DOHH2 (cell line): Measurements from ENCODE around the gene GRAP.

Experiments used
- H3F3A ChIP-seq: fragments of 200-600 bp; sonication (generic), shearing (Covaris generic); 2 replicates; pipeline ENCODE4 v1.6.0; 2016; ENCODE audit warnings: antibody characterized with exemption, mild to moderate bottlenecking; ENCODE audit not compliant: control insufficient read depth, insufficient read depth
- H3K27ac ChIP-seq: fragments of 200-600 bp; sonication (generic); 2 replicates; pipeline ENCODE4 v1.5.1; 2014; ENCODE audit warnings: low read depth, mild to moderate bottlenecking, low read length, moderate library complexity
- H3K27me3 ChIP-seq: fragments of 200-600 bp; sonication (generic); 2 replicates; pipeline ENCODE4 v1.6.1; 2014; ENCODE audit warnings: mild to moderate bottlenecking, low read length, mixed read lengths; ENCODE audit not compliant: control insufficient read depth
- H3K36me3 ChIP-seq: fragments of 200-600 bp; sonication (generic); 2 replicates; pipeline ENCODE4 v1.6.1; 2014; ENCODE audit warnings: mild to moderate bottlenecking, low read length, moderate library complexity, mixed read lengths; ENCODE audit not compliant: control insufficient read depth
- H3K4me1 ChIP-seq: fragments of 200-600 bp; sonication (generic); 2 replicates; pipeline ENCODE4 v1.6.1; 2014; ENCODE audit warnings: mild to moderate bottlenecking, low read length, mixed read lengths; ENCODE audit not compliant: control insufficient read depth
- H3K4me2 ChIP-seq: fragments of 200-600 bp; sonication (generic); 2 replicates; pipeline ENCODE4 v1.6.0; 2014; ENCODE audit warnings: mild to moderate bottlenecking, low read length, moderate library complexity
- H3K4me3 ChIP-seq: fragments of 200-600 bp; sonication (generic); 2 replicates; pipeline ENCODE4 v1.5.1; 2014; ENCODE audit warnings: mild to moderate bottlenecking, low read length, mixed read lengths
- H3K79me2 ChIP-seq: fragments of 200-600 bp; sonication (generic); 2 replicates; pipeline ENCODE4 v1.6.1; 2014; ENCODE audit warnings: mild to moderate bottlenecking, low read length, mixed read lengths; ENCODE audit not compliant: control insufficient read depth
- H3K9me2 ChIP-seq: fragments of 200-600 bp; sonication (generic); replicated peaks from 2 replicates; pipeline ENCODE4 v1.6.1; 2014; ENCODE audit warnings: mild to moderate bottlenecking, low read length, mixed read lengths; ENCODE audit not compliant: control insufficient read depth
- H3K9me3 ChIP-seq: fragments of 200-600 bp; sonication (generic); 2 replicates; pipeline ENCODE4 v1.6.1; 2014; ENCODE audit warnings: antibody characterized with exemption, low read length, mixed read lengths; ENCODE audit not compliant: control insufficient read depth, insufficient read depth
- H4K20me1 ChIP-seq: fragments of 200-600 bp; sonication (generic); 2 replicates; pipeline ENCODE4 v1.6.0; 2014; ENCODE audit warnings: low read depth, mild to moderate bottlenecking, antibody characterized with exemption, low read length, moderate library complexity; ENCODE audit not compliant: control insufficient read depth, insufficient read depth
- EZH2phosphoT487 ChIP-seq: fragments of 200-600 bp; sonication (generic); IDR thresholded peaks from 2 replicates; pipeline ENCODE4 v1.6.1; 2017; ENCODE audit warnings: borderline replicate concordance, mild to moderate bottlenecking, antibody characterized with exemption, low read length, moderate library complexity, mixed read lengths
- TF ChIP-seq, protein P1 (sequence below): fragments of 200-600 bp; sonication (generic); IDR thresholded peaks from one replicate; pipeline ENCODE4 v1.5.1; 2014; ENCODE audit warnings: antibody characterized with exemption, mild to moderate bottlenecking, low read depth, low read length; ENCODE audit not compliant: poor library complexity, severe bottlenecking

Gene GRAP

DNA sequence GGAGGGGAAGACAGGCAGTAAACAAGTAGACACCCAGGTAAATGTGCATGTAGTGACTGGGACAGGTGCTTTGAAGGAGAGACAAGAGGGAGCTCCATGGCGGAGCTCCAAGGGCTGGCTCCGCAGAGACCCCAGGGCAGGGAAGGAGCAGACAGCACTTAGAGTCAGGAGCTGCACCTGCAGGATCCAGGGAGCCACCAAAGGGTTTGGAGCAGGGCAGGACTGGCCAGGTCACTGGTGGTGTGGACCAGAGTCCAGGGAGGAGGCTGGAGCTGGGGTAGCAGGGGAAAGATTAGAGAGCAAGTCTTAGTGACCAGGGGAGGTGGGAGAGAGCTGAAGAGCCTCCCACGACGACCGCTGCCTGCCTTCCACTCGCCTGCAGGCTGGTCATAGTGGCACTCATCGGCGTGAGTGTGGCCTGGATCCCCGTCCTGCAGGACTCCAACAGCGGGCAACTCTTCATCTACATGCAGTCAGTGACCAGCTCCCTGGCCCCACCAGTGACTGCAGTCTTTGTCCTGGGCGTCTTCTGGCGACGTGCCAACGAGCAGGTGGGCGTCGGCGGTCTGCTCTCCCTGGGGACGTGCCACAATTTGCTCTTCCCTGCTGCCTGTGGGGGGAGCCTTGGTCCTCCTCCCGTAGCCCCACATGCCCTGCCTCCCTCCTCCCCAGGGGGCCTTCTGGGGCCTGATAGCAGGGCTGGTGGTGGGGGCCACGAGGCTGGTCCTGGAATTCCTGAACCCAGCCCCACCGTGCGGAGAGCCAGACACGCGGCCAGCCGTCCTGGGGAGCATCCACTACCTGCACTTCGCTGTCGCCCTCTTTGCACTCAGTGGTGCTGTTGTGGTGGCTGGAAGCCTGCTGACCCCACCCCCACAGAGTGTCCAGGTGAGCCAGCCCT, 27.5 kb downstream of the GRAP start:
- H3K4me3 ChIP-seq: no peak overlapping the region
- H4K20me1 ChIP-seq: peaks cover 5% of the 10 kb centered on the region; the same call in 1 of the 2 replicates
- peaks cover 18% of the 10 kb centered on the region for H3K4me1 ChIP-seq
- H3K79me2 ChIP-seq: no peaks in the 10 kb centered on the region
- peaks cover 37% of the 10 kb centered on the region for H3K36me3 ChIP-seq
- H3F3A ChIP-seq: peaks cover 15% of the 10 kb centered on the region; the same call in 1 of the 2 replicates
- H3K4me2 ChIP-seq: peak overlapping the region; percentile 20; the same call in 1 of the 2 replicates
- H3K27me3 ChIP-seq: peaks cover 3% of the 10 kb centered on the region; the same call in 1 of the 2 replicates
- H3K9me2 ChIP-seq: no peaks in the 10 kb centered on the region
- no peak overlapping the region for H3K27ac ChIP-seq
- no peaks in the 10 kb centered on the region for H3K9me3 ChIP-seq
- TF ChIP-seq, protein P1, sequence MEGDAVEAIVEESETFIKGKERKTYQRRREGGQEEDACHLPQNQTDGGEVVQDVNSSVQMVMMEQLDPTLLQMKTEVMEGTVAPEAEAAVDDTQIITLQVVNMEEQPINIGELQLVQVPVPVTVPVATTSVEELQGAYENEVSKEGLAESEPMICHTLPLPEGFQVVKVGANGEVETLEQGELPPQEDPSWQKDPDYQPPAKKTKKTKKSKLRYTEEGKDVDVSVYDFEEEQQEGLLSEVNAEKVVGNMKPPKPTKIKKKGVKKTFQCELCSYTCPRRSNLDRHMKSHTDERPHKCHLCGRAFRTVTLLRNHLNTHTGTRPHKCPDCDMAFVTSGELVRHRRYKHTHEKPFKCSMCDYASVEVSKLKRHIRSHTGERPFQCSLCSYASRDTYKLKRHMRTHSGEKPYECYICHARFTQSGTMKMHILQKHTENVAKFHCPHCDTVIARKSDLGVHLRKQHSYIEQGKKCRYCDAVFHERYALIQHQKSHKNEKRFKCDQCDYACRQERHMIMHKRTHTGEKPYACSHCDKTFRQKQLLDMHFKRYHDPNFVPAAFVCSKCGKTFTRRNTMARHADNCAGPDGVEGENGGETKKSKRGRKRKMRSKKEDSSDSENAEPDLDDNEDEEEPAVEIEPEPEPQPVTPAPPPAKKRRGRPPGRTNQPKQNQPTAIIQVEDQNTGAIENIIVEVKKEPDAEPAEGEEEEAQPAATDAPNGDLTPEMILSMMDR: no peak
- TF ChIP-seq EZH2phosphoT487: no peak

DNA sequence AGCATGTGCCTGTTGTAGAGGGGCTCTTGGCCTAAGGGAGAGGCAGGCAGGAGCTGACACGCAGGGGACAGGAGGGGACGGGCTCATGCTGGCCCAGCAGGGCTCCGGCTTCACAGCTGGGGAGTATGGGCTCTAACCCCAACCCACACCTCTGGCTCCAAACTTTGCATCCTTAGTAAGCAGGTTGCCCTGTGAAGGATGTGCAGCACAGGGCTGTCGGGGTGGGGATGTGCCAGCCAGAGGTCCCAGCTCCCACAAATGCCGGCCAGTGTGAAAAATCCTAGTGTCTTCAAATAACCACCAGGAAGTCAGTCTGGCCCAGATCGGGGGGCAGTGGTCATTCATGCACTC, 28.2 kb downstream of the GRAP start:
- H3K9me3 ChIP-seq: no peaks in the 10 kb centered on the region
- peaks cover 15% of the 10 kb centered on the region; the same call in 1 of the 2 replicates for H3F3A ChIP-seq
- peaks cover 18% of the 10 kb centered on the region for H3K4me1 ChIP-seq
- peaks cover 30% of the 10 kb centered on the region for H3K36me3 ChIP-seq
- H3K9me2 ChIP-seq: no peaks in the 10 kb centered on the region
- 0 out of 2 replicates have a peak, but pooled peaks cover 5% of the 10 kb centered on the region for H4K20me1 ChIP-seq
- H3K27ac ChIP-seq: no peak overlapping the region
- no peak overlapping the region for H3K4me3 ChIP-seq
- H3K27me3 ChIP-seq: peaks cover 3% of the 10 kb centered on the region; the same call in 1 of the 2 replicates
- TF ChIP-seq, protein P1: no peak
- TF ChIP-seq EZH2phosphoT487: no peak
- no peaks in the 10 kb centered on the region for H3K79me2 ChIP-seq
- H3K4me2 ChIP-seq: no peak overlapping the region

DNA sequence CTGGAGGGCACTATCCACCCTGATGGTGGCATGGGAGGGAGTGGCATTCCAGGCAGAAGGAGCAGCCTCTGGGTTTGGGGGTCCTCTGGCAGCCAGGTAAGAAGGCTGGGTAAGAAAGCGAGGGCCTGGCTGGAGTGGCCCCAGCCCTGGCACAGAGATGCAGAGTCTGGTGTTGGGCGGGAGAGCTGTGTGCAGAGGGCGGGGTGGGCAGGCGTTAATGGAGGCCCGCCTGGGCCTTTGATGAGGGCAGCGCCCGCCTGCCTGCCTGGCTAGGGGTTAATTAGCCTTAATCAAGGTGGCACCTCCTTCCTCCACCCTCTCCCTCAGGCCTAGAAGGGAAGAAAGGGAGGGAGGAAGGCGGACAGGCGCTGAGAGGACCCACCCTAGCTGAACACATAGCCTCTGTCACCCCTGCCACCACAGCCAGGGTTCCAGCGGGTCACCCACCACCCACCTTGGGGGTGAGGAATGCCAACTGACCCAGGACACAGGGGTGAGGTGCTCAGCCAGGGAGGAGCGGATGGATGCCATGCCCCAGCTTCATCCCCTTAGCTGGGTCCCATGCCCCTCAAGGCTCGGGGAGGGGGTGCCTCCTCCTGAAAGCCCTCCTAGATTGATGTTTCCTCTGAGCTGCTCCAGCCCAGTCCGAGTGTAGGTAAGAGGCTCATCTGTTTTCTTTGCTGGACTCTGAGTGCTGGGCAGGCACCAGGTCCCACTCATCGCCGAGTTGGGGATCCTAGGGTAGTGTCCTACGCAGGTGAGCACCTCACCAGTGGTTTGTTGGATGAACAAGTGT, 28.8 kb downstream of the GRAP start:
- Histone ChIP-seq H3K4me1 (peaks cover 18% of the 10 kb centered on the region), H3K36me3 (peaks cover 27% of the 10 kb centered on the region), H4K20me1 (0 out of 2 replicates have a peak, but pooled peaks cover 5% of the 10 kb centered on the region), H3K4me2 (no peak overlapping the region), H3K27me3 (peaks cover 3% of the 10 kb centered on the region; the same call in 1 of the 2 replicates), H3K9me3 (no peaks in the 10 kb centered on the region), H3K27ac (no peak overlapping the region), H3F3A (peaks cover 12% of the 10 kb centered on the region; the same call in 1 of the 2 replicates), H3K79me2 (no peaks in the 10 kb centered on the region), H3K4me3 (no peak overlapping the region), H3K9me2 (no peaks in the 10 kb centered on the region)
- TF ChIP-seq, protein P1: no peak
- no peak for TF ChIP-seq EZH2phosphoT487
